HG03280 (cell line): Measurements from ENCODE around the gene DEGS1.
A peak's percentile ranks its signal among the peaks of the same experiment; 100 is the strongest.
"Not testable (repeated sequence)": the region's sequence is repeated elsewhere in the genome, so short reads cannot be mapped to it uniquely, and the experiment has no call there.

ENCODE experiments used
- ATAC-seq: cut with Tn5 transposase; IDR thresholded peaks from one replicate; pipeline ENCODE4 v1.9.1; 2021; ENCODE audit warnings: mild to moderate bottlenecking, moderate library complexity; ENCODE audit not compliant: unreplicated experiment

DEGS1 gene

GRCh38 chr1:224180783-224181452 is 2.1 kb upstream of the DEGS1 start:
- no peak for ATAC-seq

- no peak for ATAC-seq
Observed at GRCh38 chr1:224181453-224181810, 1.6 kb upstream of the DEGS1 start.

- peak; percentile 34 for ATAC-seq
Observed at GRCh38 chr1:224182057-224182865, 779 bp upstream of the DEGS1 start.

- peak; percentile 43 for ATAC-seq
Observed at GRCh38 chr1:224183591-224184312, 712 bp downstream of the DEGS1 start.

GRCh38 chr1:224185208-224185607 is 2.2 kb downstream of the DEGS1 start:
- no peak for ATAC-seq

- no peak for ATAC-seq
Observed at GRCh38 chr1:224188286-224188685, 5.2 kb downstream of the DEGS1 start.

- no peak for ATAC-seq
Observed at GRCh38 chr1:224189561-224189960, 6.5 kb downstream of the DEGS1 start.

GRCh38 chr1:224192082-224192788 is 9.2 kb downstream of the DEGS1 start:
- ATAC-seq: peak; percentile 51

- no peak for ATAC-seq
Observed at GRCh38 chr1:224193319-224193966, 10.4 kb downstream of the DEGS1 start.

GRCh38 chr1:224196813-224197600 is 14.0 kb downstream of the DEGS1 start:
- no peak for ATAC-seq

- ATAC-seq: no peak
Observed at GRCh38 chr1:224198572-224198971, 15.5 kb downstream of the DEGS1 start.

GRCh38 chr1:224199679-224200078 is 16.6 kb downstream of the DEGS1 start:
- ATAC-seq: no peak

GRCh38 chr1:224201383-224201782 is 18.3 kb downstream of the DEGS1 start:
- no peak for ATAC-seq

GRCh38 chr1:224201853-224202252 is 18.8 kb downstream of the DEGS1 start:
- ATAC-seq: no peak

GRCh38 chr1:224203243-224204016 is 20.4 kb downstream of the DEGS1 start:
- ATAC-seq: no peak

GRCh38 chr1:224205438-224205840 is 22.4 kb downstream of the DEGS1 start:
- no peak for ATAC-seq

GRCh38 chr1:224205931-224206538 is 23.0 kb downstream of the DEGS1 start:
- ATAC-seq: not testable (repeated sequence)

- no peak for ATAC-seq
Observed at GRCh38 chr1:224211206-224211962, 28.3 kb downstream of the DEGS1 start.
